GM19324 (cell line): ENCODE data around the gene SGCE.

Experiments used
- ATAC-seq: cut with Tn5 transposase; IDR thresholded peaks from one replicate; pipeline ENCODE4 v1.9.1; 2021; ENCODE audit warnings: mild to moderate bottlenecking, moderate library complexity; ENCODE audit not compliant: unreplicated experiment, low FRiP score

SGCE gene

DNA sequence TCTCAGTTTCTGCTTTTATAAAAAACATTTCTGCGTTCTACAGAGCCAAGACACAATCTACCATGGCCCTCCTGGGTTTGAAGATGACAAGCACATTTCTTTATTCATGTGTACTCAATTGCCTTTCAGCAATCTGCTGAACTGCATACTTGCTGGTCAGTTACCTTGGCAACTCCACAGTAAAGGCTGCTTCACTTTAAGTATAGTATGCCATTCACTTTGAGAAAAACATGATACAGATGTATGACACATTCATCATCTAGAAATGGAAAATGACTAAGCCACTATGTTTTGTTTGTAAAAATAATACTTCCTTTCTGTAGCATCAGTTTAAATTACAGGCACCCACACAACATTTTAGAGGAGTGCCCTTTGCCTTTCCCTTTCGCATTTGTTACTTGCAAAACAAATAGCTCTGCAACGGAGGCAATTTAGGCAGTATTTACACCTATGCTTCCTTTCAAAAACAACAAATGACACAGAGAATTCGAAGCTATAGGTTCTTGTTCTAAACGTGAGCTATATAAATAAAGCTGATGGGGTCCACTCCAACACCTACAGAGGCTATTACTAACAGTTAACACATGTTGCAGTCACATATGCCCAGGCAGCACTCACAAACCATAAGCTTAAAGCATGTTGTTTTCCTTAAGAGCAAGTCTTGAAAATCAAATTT lies 23.5 kb downstream of the SGCE start:
- no peak for ATAC-seq

DNA sequence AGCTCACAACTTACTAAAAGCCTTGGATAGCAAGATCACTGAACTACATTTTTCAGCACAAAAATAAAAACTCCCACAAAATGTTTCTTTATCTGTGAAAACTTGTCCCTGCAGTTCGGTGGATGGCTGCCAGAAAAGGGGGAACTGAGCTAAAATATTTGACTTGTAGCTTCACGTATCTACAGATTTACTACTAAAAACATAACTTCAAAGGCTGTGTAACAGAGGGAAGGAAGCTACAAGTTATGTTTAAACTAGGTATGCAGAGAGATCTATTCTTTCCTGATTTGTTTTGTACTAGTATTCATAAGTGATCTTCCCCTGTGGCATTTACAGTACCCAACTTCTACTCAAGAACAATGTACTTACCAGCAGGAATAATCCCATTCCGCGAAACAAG lies 25.1 kb downstream of the SGCE start:
- ATAC-seq: no peak

DNA sequence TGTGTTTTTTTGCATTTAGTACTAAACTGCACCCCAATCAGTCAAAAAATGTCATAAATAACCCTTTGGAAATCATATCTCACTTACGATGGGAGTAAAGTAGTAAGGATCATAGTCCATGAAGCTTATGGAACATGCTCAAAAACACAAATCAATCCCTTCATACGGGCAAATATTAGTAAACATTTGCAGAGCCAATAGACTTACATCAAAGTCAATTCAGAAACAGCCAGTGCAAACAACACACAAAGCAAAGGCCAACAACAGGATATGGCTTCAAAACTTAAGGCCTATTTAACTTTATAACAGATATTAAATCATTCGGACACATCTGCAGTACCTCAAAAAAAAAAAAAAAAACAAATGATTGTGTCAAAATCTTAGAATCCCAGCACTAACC lies 32.1 kb downstream of the SGCE start:
- no peak for ATAC-seq

DNA sequence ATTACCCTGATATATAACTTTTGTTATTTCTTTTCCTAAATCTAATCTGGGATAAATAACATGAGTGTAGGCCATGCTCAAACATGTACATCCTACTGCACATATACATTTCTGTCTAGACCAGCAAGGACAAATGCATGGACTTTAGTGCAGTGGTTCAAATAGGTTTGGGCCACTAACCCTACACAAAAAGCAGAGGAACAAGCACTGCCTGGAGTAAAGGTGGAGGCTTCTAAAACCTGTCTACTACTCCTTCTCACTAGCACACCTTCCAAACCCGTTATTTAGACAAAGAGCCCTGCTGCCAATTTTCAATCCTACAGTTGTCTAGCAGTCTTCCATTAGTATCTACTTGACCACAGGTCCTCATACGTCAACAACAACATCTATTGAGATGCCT lies 34.8 kb downstream of the SGCE start:
- peak; percentile 1 for ATAC-seq

DNA sequence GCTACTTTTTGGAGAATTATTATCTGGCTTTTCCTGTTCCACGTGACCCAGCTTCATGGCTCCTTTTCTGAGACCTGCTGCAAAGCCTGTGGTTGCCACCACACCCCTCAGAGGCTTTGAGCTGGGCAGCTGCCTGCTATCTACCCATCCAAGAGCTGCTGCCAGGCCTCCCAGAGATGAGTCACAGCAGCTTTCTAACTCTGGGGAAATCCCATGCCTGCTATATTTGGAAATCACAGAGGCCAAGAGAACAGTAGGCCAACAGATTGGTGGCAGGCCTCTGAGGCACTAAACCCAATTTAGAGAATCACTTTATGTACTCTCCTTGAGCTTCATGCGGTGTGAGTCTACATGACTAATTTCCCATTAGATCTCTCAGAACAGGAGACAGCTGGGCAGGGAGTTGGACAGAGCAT lies 35.2 kb downstream of the SGCE start:
- peak; percentile 98 for ATAC-seq

DNA sequence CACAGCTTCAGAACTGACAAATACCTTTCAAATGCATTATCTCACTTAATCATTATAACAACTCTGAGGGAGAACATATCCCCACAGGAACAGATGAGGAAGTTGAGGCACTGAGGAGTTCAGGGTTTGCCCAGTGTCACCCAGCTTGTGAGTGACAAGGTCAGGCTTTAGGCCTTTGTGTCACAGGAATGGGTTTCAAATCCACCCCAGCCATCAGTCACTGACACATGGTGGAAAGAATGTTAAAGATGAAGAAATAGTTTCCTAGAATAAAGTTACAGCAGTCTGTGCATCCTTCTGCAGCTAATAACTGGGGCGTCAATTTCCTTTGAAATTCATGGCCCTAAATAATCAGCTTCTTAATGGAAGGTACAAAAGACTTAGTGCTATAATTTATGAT lies 37.8 kb downstream of the SGCE start:
- ATAC-seq: no peak

DNA sequence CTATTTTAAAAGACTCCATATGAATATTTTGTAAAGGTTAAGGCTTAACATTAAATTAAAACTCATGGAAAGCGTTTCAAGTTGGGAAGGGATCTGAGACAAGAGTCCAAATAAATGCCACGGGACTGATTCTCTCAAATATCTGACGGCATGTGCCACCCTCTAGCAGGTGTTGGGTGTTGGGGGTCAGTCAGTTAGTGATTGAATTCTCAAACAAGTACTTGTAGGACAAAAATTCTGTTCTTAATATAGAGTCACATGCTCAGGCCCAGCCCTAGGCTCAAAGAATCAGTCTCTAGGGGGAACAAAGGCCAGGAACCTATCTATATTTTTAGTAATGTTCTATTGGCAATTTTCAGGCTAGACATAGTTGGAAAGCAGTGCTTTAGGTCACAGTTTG lies 39.1 kb downstream of the SGCE start:
- no peak for ATAC-seq

DNA sequence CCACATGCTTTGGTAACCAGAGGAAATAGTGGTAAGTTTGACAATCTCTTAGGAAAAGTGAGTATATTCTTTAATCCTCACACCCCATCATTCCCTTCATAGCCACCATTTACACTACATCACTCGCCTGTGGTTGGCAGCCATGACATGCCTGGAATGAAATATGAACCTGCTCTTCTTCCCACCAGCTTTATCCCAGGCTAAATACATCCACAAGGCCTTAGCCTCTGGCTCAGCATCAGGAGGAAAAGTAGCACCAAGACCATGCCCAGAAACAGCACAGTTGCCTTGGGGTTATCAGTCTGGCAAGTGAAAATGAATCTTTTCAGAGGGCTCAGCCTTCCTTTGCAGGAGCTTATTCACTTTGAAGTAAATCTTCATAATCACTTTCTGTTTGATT lies 40.3 kb downstream of the SGCE start:
- no peak for ATAC-seq

DNA sequence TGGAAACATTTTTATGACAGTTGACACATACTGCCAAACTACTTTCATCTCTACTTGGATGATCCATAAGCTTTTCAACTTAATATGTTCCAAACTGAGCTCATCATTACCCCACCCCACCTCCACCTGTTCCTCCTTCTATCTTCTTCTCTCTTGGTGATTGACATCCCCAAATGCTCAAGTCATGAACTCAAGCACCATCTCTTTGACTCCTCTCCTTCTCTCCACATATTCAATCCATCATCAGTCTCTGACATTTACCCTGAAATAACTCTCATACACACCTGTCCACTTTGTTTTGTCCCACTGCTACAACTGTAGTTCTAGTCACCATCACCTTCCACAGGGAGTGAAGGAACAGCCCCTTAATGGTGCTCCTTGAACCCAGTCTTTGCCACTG lies 43.3 kb downstream of the SGCE start:
- ATAC-seq: no peak

DNA sequence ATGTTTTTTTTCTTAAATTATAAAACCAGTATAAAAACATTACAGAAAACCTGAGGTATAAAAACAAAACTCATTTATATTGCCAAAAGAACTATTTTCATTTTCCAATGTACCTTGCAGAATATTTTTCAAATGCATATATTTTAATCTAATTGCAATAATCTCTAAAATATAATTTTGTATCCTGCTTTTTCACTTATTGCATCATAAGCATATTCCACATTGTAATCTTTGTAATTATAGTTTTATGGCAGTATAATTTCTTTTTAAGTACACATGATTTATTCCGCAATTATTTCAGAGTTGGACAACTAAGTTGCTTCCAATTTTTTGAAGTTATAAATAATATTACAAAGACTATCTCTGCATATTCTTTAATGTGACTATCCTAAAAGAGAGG lies 43.7 kb downstream of the SGCE start:
- ATAC-seq: no peak

DNA sequence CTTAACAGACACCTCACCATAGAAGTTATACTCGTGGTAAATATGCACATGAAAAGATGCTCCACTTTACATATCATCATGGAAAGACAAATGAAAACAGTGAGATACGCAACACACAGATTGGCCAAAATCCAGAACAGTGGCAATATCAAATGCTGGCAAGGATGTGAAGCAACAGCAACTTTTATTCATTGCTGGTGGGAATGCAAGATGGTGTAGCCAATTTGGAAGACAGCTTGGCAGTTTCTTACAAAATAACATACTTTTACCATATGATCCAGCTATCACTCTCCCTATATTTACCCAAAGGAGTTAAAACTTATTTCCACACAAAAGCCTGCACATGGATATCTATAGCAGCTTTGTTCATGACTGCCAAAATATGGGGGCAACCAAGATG lies 46.4 kb downstream of the SGCE start:
- no peak for ATAC-seq

DNA sequence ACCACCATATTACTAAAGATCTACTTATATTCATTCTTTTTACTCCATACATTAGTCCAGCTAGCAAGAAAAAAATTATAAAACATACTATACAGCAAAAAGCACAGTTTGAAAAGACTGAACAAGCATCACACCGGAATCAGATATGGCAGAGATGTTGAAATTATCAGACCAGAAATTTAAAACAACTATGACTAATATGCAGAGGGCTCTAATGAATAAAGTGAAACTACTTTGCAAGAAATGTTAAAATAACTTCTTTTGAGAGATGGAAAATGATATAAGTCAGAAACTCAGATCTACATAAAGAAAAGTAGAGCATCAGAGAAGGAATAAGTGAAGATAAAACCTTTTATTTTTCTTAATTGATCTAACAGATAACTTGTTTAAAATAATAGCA lies 50.9 kb downstream of the SGCE start:
- ATAC-seq: no peak

DNA sequence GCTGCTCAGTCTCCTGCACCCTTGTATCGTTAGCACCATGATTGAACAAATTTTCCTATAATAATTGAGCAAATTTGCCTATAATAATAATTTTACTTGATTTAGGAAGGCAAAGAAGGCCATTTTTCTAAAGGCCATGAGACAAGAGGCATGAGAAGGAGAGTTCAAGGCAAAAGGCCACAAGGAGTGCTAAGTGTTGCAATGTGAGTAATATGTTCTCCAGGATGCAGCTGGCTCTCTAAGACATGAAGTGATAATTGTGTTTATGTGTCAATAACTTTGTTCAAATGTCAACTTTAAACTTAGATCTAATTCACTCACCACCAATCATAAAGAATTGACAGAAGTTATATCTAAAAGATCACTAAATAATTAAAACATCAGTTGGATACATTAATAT lies 53.8 kb downstream of the SGCE start:
- ATAC-seq: no peak

DNA sequence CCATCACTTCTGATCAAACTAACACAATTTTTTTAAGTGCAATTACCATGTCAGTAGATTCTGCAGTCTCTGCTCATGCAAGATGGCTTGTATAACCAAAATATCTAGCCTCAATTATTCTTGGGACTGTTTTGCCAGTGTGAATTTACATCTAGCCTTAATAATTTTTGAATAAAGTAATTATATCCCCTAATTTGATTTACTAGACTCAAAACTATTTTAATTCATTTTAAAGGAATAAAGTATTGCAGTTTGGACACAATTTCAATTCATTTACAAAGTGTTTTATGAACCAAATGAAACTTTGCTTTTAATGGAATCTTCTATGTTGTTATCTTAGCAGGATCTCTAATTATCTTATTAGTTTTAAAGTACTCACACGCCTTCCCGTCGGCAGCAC lies 55.7 kb downstream of the SGCE start:
- ATAC-seq: no peak

DNA sequence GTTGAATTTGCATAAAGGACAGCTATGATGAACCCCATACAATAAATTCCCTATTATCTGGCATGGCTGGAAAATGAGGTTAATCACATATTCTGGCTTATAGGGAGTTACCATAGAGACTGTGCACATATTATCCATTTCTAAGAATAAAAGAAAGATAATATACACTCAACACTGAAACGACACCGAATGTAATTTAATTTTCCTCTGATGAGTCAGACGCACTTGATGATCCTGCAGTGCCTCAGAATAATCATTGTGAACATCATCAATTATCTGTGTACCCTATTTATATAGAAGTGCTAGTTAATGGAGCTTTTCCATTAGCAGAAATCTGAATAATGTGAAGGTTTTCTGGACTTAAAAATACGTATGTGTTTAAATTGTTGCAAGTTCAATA lies 60.2 kb downstream of the SGCE start:
- no peak for ATAC-seq

DNA sequence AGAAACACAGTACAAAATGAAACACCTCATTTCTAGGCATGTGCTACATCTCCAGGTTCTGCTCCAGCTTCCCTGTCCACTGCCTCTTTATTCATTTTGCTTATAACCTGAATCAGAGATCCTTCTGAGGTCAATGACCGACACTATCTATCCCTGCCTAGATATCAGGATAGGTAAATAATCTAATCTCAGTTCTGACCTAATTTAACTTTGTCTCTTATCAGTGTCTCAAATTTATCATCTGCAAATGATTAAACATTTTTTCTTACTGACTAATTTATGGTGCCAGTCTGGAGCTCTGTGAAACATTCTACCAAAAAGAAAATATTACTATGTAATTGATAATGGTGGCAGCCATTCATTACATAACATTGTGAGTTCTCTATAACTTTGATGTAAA lies 61.1 kb downstream of the SGCE start:
- ATAC-seq: no peak

DNA sequence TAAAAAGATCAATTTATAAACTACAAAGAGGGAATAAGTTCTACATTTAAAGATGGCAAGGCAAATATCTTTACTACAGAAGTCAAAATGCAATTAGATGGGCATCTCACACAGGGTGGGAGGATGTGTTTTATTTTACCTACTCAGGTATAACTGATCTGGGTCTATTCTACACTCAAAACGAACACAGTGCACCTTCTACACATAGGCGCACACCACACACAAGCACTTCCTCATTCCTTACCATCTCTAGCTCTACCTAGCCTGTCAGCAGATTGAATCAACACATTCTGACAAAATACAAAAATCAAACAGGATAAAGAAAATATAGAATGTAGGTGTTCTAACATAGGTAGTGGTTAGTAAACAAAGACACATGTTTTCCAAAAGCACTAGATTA lies 64.8 kb downstream of the SGCE start:
- peak; percentile 67 for ATAC-seq

DNA sequence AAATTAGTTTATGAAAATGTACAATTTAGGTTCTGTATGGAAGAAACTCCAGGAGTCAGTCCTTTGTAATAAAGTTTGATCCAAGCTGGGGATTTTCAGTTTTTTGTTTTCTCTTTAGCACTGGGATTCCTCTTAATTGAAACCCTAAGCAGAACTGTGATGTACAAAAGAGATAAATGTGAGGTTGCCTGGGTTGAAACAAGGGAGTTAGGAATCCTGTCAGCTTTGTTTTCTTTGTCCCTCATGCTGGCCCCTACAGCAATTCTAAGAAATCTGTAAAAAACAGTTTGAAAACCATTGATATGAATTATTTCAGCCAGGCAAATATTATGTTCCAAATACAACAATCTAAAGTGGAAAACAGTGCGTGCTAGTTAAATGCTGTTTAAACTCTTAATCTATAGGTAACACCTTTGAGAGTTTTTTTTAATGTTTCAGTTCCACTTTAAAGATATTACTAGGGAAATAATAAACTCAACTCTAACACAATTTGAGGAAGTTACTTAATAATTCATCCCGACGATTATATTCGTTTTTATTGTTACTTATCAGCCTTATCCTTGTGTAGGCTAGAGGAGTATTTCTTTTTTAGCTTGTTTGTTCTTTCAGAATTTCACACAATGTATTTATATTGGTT lies 65.3 kb downstream of the SGCE start:
- no peak for ATAC-seq

DNA sequence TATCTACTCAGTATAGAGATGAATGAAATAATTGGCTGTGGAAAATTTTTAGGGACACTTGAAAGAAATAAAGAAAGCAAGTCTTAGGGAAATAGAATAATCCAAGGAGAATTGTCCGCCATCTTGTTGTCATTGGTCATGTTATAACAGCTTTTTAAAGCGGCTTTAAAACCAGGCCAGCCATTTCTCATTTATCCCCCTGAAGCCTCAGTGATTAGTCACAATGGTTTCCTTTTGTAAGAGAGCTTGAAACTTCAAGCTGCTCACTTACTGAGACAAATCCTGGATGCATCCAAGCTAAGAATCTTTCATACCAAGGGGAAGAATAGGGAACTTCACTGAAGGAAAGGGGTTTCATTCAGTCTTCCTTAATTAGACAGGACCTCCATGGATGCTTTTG lies 67.9 kb downstream of the SGCE start:
- no peak for ATAC-seq

DNA sequence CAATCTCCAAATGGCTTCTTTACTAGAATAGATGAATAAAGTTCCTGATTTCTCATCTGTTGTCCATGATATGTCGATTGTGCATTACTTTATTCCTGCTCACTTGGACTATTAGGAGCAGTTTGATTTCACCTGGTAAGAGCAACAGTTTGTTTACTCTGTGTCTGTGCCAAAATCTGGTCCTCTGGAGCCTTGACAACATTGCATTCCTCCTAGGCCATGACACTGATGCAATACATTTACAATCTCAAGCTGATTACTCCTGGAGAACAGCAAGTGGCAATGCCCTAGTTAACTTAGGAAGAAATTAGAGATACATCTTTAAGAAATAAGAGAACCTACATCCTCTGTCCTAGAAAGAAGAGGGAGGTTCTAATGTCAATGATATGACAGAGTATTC lies 71.8 kb downstream of the SGCE start:
- no peak for ATAC-seq

DNA sequence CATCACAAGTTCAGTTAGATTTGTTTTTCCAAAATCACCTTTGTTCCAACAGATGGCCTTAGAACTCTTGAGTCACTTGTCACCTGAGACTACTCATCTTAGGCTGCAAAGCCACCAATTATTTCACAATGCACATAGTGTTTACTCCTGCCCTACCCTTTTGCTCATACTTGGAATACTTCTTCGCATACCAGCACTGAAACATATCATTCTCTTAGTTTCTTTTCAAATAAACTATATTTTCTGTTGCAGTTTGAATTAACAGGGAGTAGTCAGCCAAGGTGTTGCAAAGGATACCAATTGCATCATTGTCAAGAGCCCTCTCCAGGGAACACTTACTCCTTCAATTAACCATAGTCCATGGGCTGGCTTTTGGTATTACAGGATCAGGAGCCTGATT lies 75.3 kb downstream of the SGCE start:
- no peak for ATAC-seq

DNA sequence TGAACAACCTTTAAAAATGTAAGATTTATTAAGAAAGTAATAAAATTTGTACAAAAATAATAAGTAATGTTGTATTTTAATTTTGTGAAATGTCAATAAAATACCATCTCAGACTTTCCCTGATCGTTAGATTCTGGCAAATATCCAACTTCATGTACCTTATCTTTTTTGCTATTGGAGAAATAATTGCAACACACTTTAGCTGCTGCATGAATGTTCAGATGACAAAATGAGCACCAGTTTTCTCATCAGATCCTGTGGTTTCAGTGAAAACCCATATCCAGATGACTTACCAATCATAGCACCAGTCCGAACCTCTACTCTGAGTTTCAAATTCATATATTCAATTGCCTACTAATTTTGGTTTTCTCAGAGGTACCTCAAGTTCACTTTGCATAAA lies 76.5 kb downstream of the SGCE start:
- ATAC-seq: no peak

DNA sequence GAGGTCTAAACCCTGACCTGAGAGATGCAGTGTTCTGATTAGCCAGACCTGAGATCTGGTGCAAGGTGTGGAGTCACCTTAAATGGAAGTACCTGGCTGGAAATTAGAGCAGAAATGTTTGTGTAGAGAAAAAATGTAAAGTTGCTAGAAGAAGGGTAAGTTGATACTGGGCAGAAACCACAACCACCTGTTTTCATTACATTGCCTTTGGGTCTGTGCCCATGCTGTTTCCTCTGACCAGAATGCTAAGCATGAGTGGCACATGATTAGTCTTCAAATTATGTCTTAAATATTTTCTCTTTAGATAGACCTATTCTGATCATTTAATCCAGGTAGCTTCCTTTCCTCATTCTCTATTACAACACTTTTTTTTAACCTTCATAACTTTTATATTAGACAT lies 77.3 kb downstream of the SGCE start:
- ATAC-seq: no peak
